Osteoblast (primary cell): ENCODE data around the gene HMOX1. TPM values are rescaled to one million over a fixed set of nuclear protein-coding genes. Genes with fewer than 3 reads are reported as not detected.

Experiments
- DNase-seq: peaks from one replicate; pipeline ENCODE4 v3.0.0; 2011; ENCODE audit warnings: low spot score, mixed read lengths; ENCODE audit not compliant: insufficient read length; ENCODE audit errors: missing footprints
- H2AFZ ChIP-seq: 2 replicates; pipeline ENCODE4 v1.6.0; 2011; ENCODE audit warnings: mild to moderate bottlenecking, low read length
- H3K27ac ChIP-seq: 2 replicates; pipeline ENCODE4 v1.5.1; 2011; ENCODE audit warnings: mild to moderate bottlenecking, low read depth, low read length, moderate library complexity
- H3K27me3 ChIP-seq: 2 replicates; pipeline ENCODE4 v1.6.0; 2012; ENCODE audit warnings: mild to moderate bottlenecking, control low read depth, inconsistent platforms, low read length, moderate library complexity; ENCODE audit not compliant: insufficient read depth
- H3K36me3 ChIP-seq: 2 replicates; pipeline ENCODE4 v1.5.1; 2011; ENCODE audit warnings: mild to moderate bottlenecking, low read length, control low read depth, moderate library complexity; ENCODE audit not compliant: insufficient read depth
- H3K4me1 ChIP-seq: 2 replicates; pipeline ENCODE4 v1.5.1; 2011; ENCODE audit warnings: mild to moderate bottlenecking, low read length, control low read depth, moderate library complexity; ENCODE audit not compliant: insufficient read depth
- H3K4me2 ChIP-seq: 2 replicates; pipeline ENCODE4 v1.6.0; 2011; ENCODE audit warnings: mild to moderate bottlenecking, low read length; ENCODE audit not compliant: insufficient read depth
- H3K4me3 ChIP-seq: fragments of 200-600 bp; sonication (generic); 3 replicates; pipeline ENCODE4 v1.5.1; 2012; ENCODE audit warnings: mild to moderate bottlenecking, low read length, inconsistent platforms; ENCODE audit not compliant: insufficient read depth
- H3K79me2 ChIP-seq: 2 replicates; pipeline ENCODE4 v1.6.0; 2012; ENCODE audit warnings: mild to moderate bottlenecking, low read length, control low read depth, inconsistent platforms; ENCODE audit not compliant: insufficient read depth
- H3K9me3 ChIP-seq: 2 replicates; pipeline ENCODE4 v1.5.1; 2011; ENCODE audit warnings: low read depth, low read length, control low read depth
- H4K20me1 ChIP-seq: 2 replicates; pipeline ENCODE4 v1.6.0; 2012; ENCODE audit warnings: mild to moderate bottlenecking, low read length, control low read depth; ENCODE audit not compliant: insufficient read depth
- CTCF ChIP-seq: IDR thresholded peaks from 2 replicates; pipeline ENCODE4 v1.5.1; 2011; ENCODE audit warnings: mild to moderate bottlenecking, low read depth, low read length, moderate library complexity; ENCODE audit errors: extremely low read depth
- total RNA-seq: library from RNA; depleted of rRNA; stranded (reverse); fragments of >200 nt; gene quantifications from 2 replicates; pipeline ENCODE4 v1.2.3, GENCODE V29; 2012

Gene HMOX1
- total RNA-seq, 1 donor: 475 TPM

GRCh38 chr22:35439365-35439717, 58.4 kb downstream of the HMOX1 start:
- no peak for DNase-seq
- no peak overlapping the region for H2AFZ ChIP-seq
- no peak overlapping the region for H3K4me3 ChIP-seq

DNA sequence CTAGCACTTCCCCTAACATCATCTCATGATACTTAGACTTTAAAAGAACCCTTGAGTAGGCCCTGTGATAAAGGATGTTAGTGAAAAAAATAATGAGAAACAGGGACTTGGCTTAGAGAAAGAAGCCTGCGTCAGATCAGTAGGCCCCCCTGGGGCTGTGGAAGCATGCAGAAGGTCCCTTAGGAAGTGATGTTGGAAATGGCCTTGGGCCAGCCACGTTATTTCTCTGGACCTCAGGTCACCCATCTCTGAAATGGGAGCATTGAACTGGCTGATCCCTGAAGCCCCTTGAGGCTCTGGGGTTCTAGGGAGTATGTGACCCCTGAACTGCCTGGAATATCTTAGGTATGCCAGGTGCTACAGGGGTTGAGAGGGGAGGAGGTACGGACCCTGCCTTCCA, 59.2 kb downstream of the HMOX1 start:
- TF ChIP-seq CTCF: no peak
- Histone ChIP-seq H3K4me2 (no peak overlapping the region), H3K79me2 (no peaks in the 10 kb centered on the region), H3K27me3 (no peaks in the 10 kb centered on the region), H3K4me1 (no peaks in the 10 kb centered on the region), H3K9me3 (no peaks in the 10 kb centered on the region), H3K36me3 (no peaks in the 10 kb centered on the region), H3K27ac (no peak overlapping the region), H2AFZ (no peak overlapping the region), H3K4me3 (no peak overlapping the region), H4K20me1 (no peaks in the 10 kb centered on the region)
- DNase-seq: peak; percentile 76

More at GRCh38 chr22:35439365-35439717, 58.4 kb downstream of the HMOX1 start:
- H3K4me1 ChIP-seq: no peaks in the 10 kb centered on the region
- H3K27ac ChIP-seq: no peak overlapping the region
- peaks cover 3% of the 10 kb centered on the region for H3K36me3 ChIP-seq
- H3K4me2 ChIP-seq: no peak overlapping the region
- no peaks in the 10 kb centered on the region for H3K79me2 ChIP-seq
- H3K27me3 ChIP-seq: no peaks in the 10 kb centered on the region
- no peaks in the 10 kb centered on the region for H3K9me3 ChIP-seq
- no peaks in the 10 kb centered on the region for H4K20me1 ChIP-seq
- TF ChIP-seq CTCF: no peak

- peak; percentile 36 for DNase-seq
- no peaks in the 10 kb centered on the region for H3K36me3 ChIP-seq
- TF ChIP-seq CTCF: no peak
- H3K4me2 ChIP-seq: no peak overlapping the region
- no peaks in the 10 kb centered on the region for H3K79me2 ChIP-seq
- peaks cover 9% of the 10 kb centered on the region for H3K4me1 ChIP-seq
- H3K9me3 ChIP-seq: no peaks in the 10 kb centered on the region
- H3K4me3 ChIP-seq: no peak overlapping the region
- no peak overlapping the region for H2AFZ ChIP-seq
- no peak overlapping the region for H3K27ac ChIP-seq
- no peaks in the 10 kb centered on the region for H3K27me3 ChIP-seq
- H4K20me1 ChIP-seq: no peaks in the 10 kb centered on the region
Observed at GRCh38 chr22:35441489-35442100, 60.7 kb downstream of the HMOX1 start.

DNA sequence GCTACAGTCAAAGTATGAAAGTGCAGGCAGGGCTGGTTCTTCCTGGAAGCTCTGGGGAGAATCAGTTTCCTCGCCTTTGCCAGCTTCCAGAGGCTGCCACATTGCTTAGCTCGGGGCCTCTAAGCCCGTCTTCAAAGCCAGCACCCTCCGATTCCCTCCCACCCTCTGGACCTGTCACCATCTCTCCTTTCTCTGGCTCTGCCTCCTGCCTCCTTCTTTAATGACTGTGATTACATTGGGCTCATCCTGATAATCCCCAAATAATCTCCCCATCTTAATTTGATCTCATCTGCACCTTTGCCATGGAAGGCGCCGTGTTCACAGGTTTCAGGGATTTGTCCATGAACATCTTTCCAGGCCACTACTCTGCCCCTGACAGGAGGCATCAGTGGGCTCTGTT, 61.6 kb downstream of the HMOX1 start:
- H3K4me3 ChIP-seq: no peak overlapping the region
- DNase-seq: peak; percentile 14
- no peak for TF ChIP-seq CTCF
- no peak overlapping the region for H3K4me2 ChIP-seq
- H3K36me3 ChIP-seq: no peaks in the 10 kb centered on the region
- H3K27me3 ChIP-seq: no peaks in the 10 kb centered on the region
- no peak overlapping the region for H3K27ac ChIP-seq
- H2AFZ ChIP-seq: no peak overlapping the region
- no peaks in the 10 kb centered on the region for H3K9me3 ChIP-seq
- no peaks in the 10 kb centered on the region for H3K79me2 ChIP-seq
- H4K20me1 ChIP-seq: no peaks in the 10 kb centered on the region
- H3K4me1 ChIP-seq: peaks cover 13% of the 10 kb centered on the region
